ENCODE data around the gene ZNF444. TPM values are rescaled to one million over a fixed set of nuclear protein-coding genes. Genes with fewer than 3 reads are reported as not detected.

The ZNF444 gene
- total and polyA plus RNA-seq, 9 of the 15 experiments (the other 6 are each of a cell fraction or from before 2014, with no cell fraction given) = 0.39 to 40.0 (median 6.9) TPM

DNA sequence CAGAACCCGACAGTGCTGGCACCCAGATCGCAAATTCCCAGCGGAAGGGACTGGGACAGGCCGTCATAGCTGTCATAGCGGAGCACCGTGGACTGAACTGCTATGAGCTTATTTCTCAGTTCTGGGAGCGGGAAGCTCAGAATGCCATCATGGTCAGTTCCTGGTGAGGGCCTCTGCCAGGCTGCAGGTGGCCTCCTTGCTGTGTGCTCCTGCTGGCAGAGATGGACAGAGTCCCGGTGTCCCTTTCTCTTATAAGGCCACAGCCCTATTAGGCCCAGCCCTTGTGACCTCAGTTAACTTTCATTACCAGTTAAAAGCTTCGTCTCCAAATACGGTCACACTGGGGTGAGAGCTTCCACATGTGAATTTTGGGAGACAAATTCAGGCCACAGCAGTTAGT lies 4.6 kb downstream of the ZNF444 start (continued):
- TF ChIP-seq, protein P1, sequence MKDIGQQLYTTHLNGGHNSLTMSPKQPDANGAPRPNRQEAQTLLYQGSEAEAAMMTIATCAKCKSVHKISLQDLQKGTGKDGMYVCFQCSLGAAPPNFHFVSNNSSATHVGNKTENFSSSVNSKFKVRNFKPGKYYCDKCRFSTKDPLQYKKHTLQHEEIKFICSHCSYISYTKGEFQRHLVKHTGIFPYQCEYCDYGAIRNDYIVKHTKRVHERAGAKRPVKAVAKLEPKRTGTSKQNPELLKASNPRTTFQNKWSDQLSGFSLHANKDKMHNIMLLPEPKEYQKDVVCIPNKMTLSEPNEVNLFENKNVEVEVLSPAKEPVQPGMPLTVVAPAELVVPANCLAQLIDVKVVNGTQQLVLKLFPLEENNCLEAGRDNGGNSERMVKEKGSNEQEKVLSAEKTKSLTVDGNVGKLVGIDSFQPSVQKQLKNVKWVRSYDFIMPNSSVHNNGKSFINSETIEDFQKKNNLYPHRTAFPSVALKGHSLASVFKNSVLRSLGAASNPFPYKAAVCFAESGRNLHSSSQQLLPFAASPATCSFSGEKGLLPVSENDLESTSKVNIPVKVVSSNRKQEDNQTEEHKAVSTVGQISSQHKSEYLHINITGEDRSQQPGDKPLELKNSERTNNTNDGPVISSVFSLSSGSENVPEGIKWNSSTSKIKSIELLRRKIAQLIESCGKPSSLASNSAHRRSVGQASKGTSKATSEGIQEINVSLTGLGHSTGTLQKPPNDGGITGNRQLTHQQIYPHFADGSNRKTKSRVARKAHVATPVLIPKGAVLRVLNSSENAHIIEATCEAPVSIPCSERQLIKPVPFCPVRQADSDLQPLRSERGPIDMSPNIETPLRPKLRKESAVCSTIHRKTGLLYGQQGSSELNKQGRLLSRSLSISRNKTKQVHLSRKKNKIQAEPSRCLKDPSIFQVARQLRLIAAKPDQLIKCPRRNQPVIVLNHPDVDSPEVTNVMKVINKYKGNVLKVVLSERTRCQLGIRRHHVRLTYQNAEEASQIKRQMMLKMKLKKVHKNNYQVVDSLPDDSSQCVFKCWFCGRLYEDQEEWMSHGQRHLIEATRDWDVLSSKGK (CRISPR knock-in tag; IDR thresholded peaks at IDR 0.05) = no peak
- no peak for TF ChIP-seq TCF7 (IDR thresholded peaks at IDR 0.05; ENCODE audit: borderline replicate concordance)
- TF ChIP-seq HDAC3 (IDR thresholded peaks at IDR 0.05; ENCODE audit: borderline replicate concordance, partially characterized antibody) = no peak
- no peak for TF ChIP-seq CGGBP1 (CRISPR knock-in tag; IDR thresholded peaks at IDR 0.05)
- TF ChIP-seq ZNF197 (CRISPR knock-in tag; IDR thresholded peaks at IDR 0.05; ENCODE audit: low read depth) = no peak
- no peak for TF ChIP-seq ZKSCAN8 (CRISPR knock-in tag; IDR thresholded peaks at IDR 0.05)
- no peak for TF ChIP-seq MTA1 (IDR thresholded peaks at IDR 0.05; ENCODE audit: borderline replicate concordance)
- TF ChIP-seq HNRNPL (IDR thresholded peaks at IDR 0.05; ENCODE audit: low read depth, low read length) = no peak
- TF ChIP-seq ETV5 (CRISPR knock-in tag; IDR thresholded peaks at IDR 0.05; ENCODE audit: low read depth) = no peak
- TF ChIP-seq HNRNPLL (IDR thresholded peaks at IDR 0.05; ENCODE audit: low read depth, low read length, poor library complexity, severe bottlenecking) = no peak
- no peak for TF ChIP-seq ZNF707 (CRISPR knock-in tag; conservative IDR thresholded peaks at IDR 0.05)
- TF ChIP-seq, protein P2, sequence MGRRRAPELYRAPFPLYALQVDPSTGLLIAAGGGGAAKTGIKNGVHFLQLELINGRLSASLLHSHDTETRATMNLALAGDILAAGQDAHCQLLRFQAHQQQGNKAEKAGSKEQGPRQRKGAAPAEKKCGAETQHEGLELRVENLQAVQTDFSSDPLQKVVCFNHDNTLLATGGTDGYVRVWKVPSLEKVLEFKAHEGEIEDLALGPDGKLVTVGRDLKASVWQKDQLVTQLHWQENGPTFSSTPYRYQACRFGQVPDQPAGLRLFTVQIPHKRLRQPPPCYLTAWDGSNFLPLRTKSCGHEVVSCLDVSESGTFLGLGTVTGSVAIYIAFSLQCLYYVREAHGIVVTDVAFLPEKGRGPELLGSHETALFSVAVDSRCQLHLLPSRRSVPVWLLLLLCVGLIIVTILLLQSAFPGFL (CRISPR knock-in tag; IDR thresholded peaks at IDR 0.05) = no peak
- TF ChIP-seq SAFB2 (IDR thresholded peaks at IDR 0.05; ENCODE audit: borderline replicate concordance, low read depth, low read length, severe bottlenecking) = no peak
- TF ChIP-seq, protein P3, sequence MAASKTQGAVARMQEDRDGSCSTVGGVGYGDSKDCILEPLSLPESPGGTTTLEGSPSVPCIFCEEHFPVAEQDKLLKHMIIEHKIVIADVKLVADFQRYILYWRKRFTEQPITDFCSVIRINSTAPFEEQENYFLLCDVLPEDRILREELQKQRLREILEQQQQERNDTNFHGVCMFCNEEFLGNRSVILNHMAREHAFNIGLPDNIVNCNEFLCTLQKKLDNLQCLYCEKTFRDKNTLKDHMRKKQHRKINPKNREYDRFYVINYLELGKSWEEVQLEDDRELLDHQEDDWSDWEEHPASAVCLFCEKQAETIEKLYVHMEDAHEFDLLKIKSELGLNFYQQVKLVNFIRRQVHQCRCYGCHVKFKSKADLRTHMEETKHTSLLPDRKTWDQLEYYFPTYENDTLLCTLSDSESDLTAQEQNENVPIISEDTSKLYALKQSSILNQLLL (CRISPR knock-in tag; IDR thresholded peaks at IDR 0.05; ENCODE audit: borderline replicate concordance) = no peak
